Esophagus squamous epithelium (tissue), 4 donors: ENCODE results near the gene SERPINH1.

ENCODE experiments used
- POLR2A ChIP-seq, 4 donors: fragments of 450-650 bp; IDR thresholded peaks; one replicate each; pipeline ENCODE4 v1.6.1; 2017; ENCODE audit warnings: antibody characterized with exemption in 4 of 4, mild to moderate bottlenecking in 4 of 4, moderate library complexity in 3 of 4
- TF ChIP-seq, protein P1 (sequence below), 6 experiments: fragments of 450-650 bp in 4 of 6; fragments of 200-600 bp in 2 of 6; sonication (generic) in 2 of 6; IDR thresholded peaks; one replicate each; pipeline ENCODE4 v1.5.1; 2016 to 2019; ENCODE audit warnings: antibody characterized with exemption in 6 of 6, mild to moderate bottlenecking in 4 of 6, moderate library complexity in 4 of 6

DNA sequence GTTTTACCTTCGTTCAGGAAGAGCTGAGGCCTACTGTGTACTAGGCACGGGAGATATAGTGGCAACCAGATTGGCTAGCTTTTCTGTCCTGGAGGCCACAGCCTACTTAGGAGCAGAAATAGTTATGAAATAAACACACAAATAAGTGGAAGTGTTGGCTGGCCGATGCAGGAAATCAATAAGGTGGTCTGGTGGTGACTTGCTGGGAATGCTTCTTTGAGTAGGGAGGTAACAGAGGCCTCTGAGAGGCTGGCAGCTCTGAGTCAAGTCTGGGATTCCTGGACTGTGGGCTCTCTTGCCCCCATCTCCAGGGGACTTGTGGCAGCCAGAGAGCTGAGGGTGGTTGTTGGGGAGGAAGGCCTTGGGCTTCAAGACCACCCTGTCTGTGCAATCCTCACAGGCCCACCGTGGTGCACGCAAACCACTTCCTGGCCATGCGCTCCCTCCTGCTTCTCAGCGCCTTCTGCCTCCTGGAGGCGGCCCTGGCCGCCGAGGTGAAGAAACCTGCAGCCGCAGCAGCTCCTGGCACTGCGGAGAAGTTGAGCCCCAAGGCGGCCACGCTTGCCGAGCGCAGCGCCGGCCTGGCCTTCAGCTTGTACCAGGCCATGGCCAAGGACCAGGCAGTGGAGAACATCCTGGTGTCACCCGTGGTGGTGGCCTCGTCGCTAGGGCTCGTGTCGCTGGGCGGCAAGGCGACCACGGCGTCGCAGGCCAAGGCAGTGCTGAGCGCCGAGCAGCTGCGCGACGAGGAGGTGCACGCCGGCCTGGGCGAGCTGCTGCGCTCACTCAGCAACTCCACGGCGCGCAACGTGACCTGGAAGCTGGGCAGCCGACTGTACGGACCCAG lies 4.1 kb downstream of the SERPINH1 start:
- TF ChIP-seq POLR2A (IDR thresholded peaks at IDR 0.05) = no peak
- TF ChIP-seq, protein P1, sequence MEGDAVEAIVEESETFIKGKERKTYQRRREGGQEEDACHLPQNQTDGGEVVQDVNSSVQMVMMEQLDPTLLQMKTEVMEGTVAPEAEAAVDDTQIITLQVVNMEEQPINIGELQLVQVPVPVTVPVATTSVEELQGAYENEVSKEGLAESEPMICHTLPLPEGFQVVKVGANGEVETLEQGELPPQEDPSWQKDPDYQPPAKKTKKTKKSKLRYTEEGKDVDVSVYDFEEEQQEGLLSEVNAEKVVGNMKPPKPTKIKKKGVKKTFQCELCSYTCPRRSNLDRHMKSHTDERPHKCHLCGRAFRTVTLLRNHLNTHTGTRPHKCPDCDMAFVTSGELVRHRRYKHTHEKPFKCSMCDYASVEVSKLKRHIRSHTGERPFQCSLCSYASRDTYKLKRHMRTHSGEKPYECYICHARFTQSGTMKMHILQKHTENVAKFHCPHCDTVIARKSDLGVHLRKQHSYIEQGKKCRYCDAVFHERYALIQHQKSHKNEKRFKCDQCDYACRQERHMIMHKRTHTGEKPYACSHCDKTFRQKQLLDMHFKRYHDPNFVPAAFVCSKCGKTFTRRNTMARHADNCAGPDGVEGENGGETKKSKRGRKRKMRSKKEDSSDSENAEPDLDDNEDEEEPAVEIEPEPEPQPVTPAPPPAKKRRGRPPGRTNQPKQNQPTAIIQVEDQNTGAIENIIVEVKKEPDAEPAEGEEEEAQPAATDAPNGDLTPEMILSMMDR (IDR thresholded peaks at IDR 0.05) = no peak
